ENCODE results near the gene DDX47.
A peak's percentile ranks its signal among the peaks of the same experiment; 100 is the strongest.
"Not testable (repeated sequence)": the region's sequence is repeated elsewhere in the genome, so short reads cannot be mapped to it uniquely, and the experiment has no call there.

The DDX47 gene

DNA sequence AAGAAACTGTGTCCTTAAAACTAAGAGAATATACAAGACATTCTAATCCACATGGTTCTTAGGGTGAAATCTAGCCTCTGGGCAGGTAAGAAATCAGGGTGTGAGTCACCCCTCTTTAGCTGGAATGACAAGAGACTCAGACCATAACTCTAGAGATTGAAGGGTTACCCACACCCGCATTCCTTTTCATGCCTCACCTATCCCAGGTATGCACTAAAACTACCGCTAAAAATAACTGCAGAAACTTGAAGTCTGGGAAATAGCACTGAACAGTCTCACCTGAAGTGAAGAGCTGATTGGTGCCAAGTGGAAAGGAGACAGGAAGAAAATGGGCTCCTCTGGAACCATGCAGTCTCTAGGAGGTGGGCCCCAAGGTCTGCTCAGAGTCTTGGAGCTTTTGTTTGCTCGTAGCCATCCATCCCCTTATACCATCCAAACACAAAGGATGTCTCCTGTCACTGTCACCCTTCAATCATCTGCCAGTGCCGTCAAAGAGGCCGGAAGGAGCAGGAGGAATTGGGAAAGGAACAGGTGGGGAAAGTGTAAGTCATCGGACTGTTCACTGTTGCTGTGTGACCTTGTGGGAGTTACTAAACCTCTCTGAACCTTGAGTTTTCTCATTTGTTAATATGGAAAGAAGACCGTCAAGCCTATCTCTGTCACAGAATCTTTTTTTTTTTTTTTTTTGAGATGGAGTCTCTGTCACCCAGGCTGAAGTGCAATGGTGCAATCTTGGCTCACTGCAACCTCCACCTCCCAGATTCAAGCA, 22.4 kb downstream of the DDX47 start:
- DNase-seq: no peak

DNA sequence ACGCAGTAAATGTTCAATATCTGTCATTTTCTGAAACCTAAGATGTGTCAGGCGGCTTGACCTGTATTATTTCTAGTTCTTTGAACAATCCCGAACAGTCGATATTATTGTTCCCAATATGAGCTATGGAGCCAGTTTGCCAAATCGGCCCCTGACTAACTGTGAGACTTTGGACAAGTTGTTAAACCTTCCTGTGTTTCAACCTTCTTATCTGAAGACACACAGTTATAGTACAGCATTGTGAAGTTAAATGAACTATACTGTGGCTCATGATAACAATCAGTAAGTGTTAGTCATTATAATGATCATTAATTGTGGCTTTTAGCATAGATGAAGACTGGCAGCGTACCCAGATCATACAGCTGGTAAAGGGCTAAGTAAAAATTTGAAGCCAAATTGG, 23.4 kb downstream of the DDX47 start:
- no peak for DNase-seq

DNA sequence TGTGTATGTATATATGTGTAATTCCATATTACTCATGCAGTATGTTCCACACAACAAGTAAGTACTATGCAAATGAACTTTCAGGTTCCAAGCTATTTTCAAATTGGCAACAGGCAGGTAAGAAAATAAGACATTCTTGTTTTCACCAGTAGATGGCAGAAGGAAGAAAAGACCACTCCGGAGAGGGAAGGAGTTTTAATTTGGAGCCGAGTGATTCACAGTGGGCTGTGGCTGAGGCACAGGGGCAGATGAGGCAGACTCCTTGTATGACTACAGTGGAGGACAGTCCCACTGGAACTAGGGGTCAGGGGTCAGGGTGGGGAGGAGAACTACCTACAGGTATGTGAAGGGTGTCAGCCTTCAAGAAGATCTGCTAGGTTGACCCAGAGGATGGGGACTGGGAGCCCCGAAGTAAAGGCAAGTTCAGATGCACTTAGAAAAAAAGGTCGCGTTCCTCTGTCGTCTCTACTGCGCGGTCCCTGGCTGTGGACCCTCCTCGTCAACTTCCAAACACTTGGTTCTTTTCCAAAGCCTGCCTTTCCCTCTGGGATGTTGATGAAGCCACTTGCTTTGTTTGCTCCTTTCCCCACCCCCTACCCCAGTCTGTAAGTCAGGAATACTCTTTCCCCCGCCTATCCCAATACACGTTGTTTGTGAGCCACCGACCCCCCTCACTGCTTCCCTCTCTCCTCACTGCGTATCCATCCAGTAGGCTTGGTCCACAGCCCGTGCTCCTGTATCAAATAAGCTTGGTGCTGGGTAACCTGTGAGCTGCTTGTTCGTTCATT, 24.1 kb downstream of the DDX47 start:
- peak; percentile 3 for DNase-seq

DNA sequence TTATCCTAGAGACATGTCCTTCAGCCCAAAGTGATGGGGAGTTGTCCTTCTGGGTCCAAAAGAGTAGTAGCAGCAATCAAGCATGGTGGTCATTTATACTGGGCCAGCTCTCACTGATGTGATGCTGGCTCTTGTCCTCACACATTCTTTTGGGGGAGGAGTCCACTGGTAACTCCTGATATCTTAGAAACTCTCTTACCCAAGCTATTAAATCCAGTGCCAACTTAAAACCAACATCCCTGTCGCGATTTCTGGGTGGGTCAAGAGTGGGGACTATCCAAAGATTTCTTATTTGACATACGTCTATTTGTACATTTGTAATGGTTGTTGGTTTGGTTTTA, 24.6 kb downstream of the DDX47 start:
- DNase-seq: no peak

DNA sequence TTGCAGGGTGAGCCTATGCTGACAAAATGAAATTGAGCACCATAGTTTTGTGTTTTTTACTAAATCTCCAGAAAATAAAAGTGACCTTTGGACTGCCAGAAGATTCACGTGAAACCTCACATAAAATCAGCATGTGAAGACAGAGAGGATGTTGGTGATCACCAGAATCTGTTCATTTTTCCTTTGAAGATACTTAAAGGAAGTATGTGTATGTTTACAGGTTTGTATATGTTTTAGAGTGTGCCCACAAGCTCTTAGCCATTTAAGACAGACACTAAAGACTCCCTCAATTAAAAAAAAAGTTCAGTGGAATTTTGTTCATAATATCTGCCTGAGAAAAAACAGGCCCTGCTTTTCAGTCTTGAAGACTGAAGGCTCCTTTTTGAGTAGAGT, 25.9 kb downstream of the DDX47 start:
- no peak for DNase-seq

DNA sequence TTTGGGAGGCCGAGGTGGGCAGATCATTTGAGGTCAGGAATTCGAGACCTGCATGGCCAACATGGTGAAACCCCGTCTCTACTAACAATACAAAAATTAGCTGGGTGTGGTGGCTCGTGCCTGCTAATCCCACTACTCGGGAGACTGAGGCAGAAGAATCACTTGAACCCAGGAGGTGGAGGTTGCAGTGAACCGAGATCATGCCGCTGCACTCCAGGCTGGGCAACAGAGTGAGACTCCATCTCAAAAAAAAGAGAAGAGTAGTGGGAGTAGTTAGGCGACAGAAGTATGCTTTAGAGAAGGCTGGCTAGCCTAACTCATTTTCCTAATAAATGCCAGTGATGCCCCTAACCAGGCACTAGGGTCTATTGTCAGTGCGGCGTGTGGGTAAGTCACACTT, 26.3 kb downstream of the DDX47 start:
- DNase-seq: not testable (repeated sequence)

DNA sequence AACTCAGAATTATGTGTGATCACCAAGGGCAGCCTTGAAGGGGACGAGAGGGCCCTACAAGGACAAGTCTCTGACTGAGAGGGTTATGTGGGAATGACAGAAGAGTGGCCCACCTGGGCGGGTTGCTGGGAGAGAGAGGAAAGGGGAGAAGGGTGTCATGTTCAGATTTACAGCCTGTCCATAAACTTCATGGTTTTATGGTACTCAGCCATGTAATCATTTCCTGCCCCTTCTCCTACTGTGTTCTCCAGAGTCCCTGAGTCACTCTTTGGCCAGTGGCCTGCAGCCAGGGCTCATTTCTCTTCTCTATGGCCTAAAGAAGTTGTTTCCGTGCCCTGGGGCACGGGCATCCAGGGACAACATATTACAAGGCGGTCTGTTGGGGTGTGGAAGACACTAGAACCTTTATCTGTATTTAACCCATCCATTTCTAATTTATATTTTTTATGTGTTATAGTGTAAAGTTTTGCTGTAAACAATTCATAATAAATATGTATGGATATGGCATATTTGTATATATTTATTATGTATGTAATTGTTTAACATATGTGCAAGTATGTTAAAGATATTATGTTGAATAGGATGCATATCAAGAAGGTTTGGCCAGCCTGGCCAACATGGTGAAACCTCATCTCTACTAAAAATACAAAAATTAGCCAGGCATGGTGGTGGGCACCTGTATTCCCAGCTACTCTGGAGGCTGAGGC, 26.9 kb downstream of the DDX47 start:
- no peak for DNase-seq

DNA sequence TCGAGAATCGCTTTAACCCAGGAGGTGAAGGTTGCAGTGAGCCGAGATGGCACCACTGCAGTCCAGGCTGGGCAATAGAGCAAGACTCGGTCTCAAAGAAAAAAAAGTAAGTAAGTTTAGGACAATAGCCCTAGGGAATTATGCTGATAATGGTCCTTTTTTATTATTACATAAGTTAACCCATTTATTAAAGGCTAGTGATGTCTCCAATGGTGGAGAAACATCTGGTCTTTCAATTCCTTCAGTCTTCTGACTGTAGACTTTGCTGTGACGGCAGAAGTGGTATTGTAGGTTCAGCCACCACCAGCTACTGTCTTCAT, 27.4 kb downstream of the DDX47 start:
- no peak for DNase-seq

DNA sequence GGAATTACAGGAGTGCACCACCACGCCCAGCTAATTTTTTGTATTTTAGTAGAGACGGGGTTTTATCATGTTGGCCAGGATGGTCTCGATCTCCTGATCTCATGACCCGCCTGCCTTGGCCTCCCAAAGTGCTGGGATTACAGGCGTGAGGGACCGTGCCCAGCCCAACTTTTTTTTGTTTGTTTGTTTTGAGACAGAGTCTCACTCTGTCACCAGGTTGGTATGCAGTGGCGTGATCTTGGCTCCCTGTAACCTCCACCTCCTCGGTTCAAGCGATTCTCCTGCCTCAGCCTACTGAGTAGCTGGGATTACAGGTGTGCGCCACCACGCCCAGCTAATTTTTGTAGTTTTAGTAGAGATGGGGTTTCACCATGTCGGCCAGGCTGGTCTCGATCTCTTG, 28.3 kb downstream of the DDX47 start:
- DNase-seq: not testable (repeated sequence)

DNA sequence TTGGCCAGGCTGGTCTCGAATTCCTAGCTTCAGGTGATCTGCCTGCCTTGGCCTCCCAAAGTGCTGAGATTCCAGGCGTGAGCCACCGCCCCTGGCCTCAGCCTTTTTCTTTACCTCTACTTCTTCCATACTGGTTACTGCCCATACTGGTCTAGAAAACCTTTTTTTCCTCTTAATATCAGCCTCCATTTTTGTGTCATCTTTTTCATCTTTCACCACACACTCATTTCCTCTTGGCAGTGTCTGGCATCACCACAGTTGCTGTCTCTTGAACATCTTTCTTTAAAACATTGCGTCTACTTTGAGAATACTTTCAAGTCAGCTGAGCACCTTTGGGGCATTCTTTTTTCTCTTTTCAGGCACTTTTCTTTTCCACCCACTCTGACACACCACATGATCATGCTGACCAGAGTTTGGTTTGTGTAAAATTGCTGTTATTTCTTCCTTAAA, 32.7 kb downstream of the DDX47 start:
- no peak for DNase-seq

DNA sequence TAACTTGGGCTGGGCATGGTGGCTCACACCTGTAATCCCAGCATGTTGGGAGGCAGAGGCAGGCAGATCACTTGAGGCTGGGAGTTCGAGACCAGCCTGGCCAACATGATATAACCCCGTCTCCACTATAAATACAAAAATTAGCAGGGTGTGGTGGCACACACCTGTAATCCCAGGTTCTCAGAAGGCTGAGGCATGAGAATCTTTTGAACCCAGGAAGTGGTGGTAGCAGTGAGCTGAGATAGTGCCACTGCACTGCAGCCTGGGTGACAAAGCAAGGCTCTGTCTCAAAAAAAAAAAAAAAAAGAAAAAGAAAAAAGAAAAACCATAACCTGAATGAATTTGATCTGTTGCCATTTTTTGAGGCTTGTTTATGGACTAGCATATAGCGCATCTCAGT, 33.6 kb downstream of the DDX47 start:
- DNase-seq: not testable (repeated sequence)

DNA sequence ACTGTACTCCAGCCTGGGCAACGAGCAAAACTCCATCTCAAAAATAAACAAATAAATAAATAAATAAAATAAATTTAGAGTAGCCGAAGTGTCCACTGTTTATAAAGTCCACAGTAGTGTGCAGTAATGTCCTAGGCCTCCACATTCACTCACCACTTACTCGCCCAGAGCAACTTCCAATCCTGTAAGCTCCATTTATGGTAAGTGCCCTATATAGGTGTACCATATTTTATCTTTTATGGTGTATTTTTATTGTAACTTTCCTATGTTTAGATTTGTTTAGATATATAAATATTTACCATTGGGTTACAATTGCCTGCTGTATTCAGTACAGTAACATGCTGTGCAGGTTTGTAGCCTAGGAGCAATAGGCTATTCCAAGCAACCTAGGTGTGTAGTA, 40.3 kb downstream of the DDX47 start:
- no peak for DNase-seq

DNA sequence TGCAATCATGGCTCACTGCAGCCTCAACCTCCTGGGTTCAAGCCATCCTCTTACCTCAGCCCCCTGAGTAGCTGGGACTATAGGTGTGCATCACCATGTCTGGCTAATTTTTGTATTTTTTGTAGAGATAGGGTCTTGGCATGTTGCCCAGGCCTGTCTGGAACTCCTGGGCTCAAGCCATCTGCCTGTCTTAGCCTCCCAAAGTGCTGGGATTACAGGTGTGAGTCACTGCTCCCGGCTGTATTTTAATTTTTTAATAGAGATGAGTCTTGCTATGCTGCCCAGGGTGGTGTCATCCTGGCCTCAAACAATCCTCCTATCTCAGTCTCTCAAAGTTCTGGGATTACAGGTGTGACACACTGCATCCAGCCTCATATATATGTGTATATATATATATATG, 46.5 kb downstream of the DDX47 start:
- no peak for DNase-seq

DNA sequence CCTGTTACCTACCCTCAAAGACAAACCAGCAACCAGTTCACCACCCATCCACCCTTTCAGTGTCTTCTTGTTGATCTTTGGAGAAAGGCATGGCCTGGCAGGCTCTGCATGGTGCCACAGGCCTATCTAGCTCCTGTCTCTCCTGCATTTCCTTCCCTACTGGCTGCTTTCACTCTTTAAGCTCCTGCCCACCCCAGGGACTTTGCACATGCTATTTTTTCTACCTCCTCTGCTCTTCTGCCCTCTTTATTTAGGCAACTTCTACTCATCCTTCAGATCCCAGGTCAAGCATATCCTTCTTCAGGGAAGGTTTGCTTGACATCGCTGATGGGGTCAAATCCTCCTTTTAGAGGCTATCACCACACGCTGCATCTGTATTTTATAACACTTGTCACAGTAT, 51.1 kb downstream of the DDX47 start:
- DNase-seq: no peak

DNA sequence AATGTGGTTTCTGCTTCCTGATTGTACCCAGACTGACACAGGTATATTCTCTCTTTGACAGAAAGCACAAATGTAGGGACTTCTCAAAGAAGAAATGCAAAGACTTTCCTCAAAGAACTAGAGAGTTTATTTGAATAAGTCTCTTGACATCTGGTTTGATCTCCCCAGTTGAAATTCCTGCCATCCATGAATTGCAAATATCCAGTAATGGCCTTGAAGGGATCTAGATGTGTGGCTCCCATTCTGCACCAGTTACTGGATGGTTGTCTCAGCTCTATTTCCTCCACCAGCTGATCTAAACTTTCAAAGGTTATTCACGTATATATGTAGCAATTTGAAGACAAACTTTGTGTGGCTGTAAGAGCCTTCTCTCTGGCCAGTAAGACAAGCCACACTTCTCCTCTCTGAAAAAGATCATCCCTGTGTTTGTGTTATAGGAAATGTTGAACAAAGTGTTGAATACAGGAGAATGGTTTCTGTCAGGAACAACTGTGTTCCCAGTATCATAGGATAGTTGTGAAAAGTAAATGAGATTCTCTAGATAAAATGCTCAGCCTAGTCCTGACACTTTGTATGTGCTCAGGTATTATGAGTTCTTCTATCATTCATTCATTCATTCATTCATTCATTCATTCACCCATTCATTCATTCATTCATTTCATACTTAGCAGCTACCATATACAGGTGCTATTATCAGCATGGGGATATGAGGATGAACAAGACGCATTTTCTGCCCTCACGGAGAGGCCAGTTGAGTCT, 55.5 kb downstream of the DDX47 start:
- DNase-seq: no peak

DNA sequence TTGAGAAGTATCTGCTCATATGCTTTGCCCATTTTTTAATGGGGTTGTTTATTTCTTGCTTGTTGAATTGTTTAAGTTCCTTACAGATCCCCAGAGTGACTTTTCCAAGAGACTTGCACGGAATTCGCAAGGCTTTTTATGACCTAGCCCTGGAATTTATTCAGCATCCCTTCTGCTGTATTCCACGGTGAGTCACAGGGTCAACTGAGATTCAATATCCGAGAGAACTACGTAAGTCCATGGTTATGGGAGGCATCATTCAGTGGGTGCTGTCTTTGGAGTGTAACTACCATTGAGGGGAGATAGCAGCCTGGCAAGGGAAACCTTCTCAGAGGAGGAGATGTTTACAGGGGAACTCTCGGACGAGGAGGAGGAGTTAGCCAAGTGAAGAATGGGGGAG, 57.3 kb downstream of the DDX47 start:
- no peak for DNase-seq

DNA sequence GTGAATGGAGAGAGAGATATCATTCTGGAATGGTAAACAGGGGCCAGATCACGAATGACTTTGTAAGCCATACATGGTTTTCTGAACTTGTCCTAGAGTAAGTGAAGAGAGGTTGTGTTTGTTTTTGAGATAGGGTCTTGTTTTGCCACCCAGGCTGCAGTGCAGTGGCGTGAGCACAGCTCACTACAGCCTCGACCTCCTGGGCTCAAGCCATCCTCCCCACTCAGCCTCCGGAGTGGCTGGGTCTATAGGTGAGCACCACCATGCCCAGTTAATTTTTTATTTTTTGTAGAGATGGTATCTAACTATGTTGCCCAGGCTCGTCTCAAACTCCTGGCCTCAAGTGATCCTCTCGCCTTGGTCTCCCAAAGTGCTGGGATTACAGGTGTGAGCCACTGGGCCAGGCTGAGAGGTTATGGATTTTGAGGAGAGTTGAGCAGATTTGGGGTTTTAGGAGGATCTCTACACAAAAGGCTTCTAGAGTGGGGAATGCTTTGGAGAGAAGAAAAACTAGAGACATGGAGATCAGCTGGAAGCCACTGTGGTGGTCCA, 58.5 kb downstream of the DDX47 start:
- no peak for DNase-seq

DNA sequence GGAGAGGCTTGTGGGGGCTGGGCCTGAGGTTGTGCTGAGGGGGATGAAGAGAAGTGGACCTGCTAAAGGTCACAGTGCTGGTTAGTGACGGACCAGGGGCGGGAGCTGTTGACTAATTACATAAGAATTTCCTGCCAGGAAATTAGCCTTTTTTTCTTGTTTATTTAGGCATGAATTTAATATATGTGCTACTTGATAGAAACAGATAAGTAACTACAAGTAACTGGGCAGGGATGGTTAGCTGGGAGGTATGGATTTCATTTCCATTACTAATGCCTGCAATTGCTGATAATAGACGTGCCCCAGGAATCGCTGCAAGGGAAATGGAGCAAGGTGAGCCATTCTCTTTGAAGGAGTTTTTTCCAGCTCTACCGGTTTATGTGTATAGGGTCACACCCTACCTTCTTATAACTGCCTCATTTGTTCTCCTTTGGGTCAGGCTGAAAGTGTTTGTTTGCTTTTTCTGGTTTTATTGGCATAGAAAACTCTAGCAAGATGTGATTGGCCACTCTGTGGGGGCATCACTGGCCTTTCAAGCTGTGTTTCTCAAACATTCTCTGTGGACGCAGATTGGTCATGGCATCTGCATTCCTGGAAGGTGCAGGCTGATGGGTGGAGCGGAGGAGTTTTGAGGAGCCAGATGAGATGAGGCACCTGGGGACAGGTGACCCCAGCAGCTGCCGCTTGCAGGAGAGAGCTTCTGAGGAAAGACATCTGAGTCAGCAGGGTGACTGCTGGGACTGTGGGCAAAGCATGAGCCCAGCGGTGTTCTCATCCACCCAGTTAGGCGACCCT, 59.2 kb downstream of the DDX47 start:
- DNase-seq: no peak

DNA sequence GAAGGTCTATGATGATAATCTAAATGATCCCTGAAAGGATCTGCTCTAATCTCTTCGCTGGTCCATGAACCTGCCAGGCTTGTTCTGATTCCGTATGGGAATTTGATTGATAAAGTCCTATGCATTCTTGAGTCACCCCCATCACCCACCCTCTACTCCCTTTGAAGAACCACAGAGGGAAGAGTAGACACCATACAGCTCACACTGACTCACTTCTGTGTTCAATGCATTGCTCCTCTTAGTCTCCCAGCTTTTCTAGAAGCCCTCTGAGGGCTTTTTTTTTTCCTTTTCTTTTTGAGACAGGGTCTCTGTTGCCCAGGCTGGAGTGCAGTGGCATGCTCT, 59.8 kb downstream of the DDX47 start:
- DNase-seq: no peak

DNA sequence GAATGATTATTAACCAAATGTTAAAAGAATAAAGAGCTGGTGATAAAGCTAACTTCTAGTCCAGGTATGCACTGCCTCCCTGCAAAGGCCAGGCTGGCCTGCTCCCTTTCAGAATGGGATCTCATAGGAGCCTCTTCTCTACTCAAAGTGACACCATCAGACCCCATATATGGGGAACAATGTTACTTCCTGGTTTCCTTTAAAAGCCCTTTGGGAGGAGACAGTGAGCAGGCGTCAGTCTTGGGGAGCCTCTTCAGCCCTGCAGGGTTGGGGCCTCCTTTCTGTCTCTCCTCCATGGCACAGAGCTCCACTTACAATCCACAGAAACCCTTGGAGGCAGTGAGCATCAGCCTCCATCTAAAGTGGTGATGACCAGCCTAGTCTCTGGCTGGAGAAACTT, 60.9 kb downstream of the DDX47 start:
- no peak for DNase-seq

DNA sequence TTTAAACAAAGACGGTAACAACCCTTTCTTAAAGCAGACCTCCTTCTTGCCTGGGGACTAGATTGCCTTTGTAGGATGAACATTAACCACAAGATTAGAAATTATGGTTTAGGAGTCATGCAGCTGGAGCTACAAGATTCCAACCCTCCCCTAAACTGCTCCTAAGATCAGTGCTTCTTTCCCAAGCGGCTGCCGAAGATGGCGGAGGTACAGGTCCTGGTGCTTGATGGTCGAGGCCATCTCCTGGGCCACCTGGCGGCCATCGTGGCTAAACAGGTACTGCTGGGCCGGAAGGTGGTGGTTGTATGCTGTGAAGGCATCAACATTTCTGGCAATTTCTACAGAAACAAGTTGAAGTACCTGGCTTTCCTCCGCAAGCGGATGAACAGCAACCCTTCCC, 62.2 kb downstream of the DDX47 start:
- not testable (repeated sequence) for DNase-seq

DNA sequence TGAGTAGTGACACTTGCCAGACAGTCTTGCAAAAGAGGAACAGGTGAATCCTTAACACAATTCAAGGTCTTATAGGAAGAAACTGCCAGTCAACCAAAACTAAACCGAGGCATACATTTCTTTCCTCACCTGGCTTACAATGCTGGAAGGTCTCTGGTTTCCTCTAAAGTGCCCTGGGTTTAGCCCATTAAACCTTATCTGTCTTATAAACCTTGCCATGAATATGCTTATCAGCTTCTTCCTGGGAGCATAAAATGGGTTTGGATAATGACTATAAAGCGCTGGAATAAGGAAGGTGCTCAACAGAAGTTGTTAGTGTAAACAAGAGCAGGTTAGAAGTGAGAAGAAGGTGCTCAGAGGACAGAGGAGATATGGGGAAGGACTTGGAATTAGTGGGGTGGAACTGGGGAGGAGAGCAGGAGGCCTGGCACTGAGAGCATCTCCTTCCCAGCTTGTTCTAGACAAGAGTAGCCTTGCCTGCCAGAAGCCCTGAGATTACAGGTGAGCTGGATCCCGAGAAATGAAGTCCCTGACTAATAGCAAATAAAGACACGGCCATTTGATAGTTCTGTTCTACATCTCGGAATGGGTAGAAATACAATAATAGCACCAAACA, 64.1 kb downstream of the DDX47 start:
- no peak for DNase-seq

All from NCI-H187 treated with DMSO at 0.1 percent for 48 hours (cell line).